ENCODE data around the gene ZFYVE16. TPM values are rescaled to one million over a fixed set of nuclear protein-coding genes. Genes with fewer than 3 reads are reported as not detected.

The ZFYVE16 gene
- total and polyA plus RNA-seq, 4 donors = 6.0 to 26.3 (median 11.6) TPM

- no peak for DNase-seq (ENCODE audit: low spot score)
- Histone ChIP-seq H3K36me3 (ENCODE audit: control insufficient read depth in 4 of 4, insufficient read depth in 3 of 4, low read depth in 1 of 4, low read length in 3 of 4) (no peaks in the 10 kb centered on the region), H3K27me3 (ENCODE audit: control insufficient read depth in 4 of 4, insufficient read depth in 4 of 4, low read length in 3 of 4) (no peaks in the 10 kb centered on the region), H3K9ac (ENCODE audit: low read depth in 1 of 2, low read length in 2 of 2) (no peak overlapping the region), H3K27ac (ENCODE audit: low read depth in 1 of 2, low read length in 2 of 2) (no peak overlapping the region), H3K9me3 (ENCODE audit: control insufficient read depth in 4 of 4, low read length in 3 of 4) (no peaks in the 10 kb centered on the region), H3K4me3 (ENCODE audit: low read depth in 1 of 3, low read length in 3 of 3) (no peak overlapping the region), H3K4me1 (ENCODE audit: control insufficient read depth in 4 of 4, insufficient read depth in 4 of 4, low read length in 3 of 4) (no peaks in the 10 kb centered on the region)
- TF ChIP-seq GABPA (IDR thresholded peaks at IDR 0.05 in 1 of 2, conservative IDR thresholded peaks at IDR 0.05 in 1 of 2) = no peak
- TF ChIP-seq FOXA2 (IDR thresholded peaks at IDR 0.05) = no peak
- no peak for TF ChIP-seq EGR1 (IDR thresholded peaks at IDR 0.05; ENCODE audit: low read depth in 2 of 2)
Measured at GRCh38 chr5:80360914-80361444, 46.9 kb upstream of the ZFYVE16 start.

- no peak for TF ChIP-seq HNF4G (IDR thresholded peaks at IDR 0.05)
- no peak for TF ChIP-seq FOXA2 (IDR thresholded peaks at IDR 0.05)
- no peak for TF ChIP-seq EGR1 (IDR thresholded peaks at IDR 0.05; ENCODE audit: low read depth in 2 of 2)
- TF ChIP-seq ATF3 (IDR thresholded peaks at IDR 0.05) = no peak
- no peak for TF ChIP-seq RAD21 (IDR thresholded peaks at IDR 0.05)
- TF ChIP-seq GABPA (IDR thresholded peaks at IDR 0.05 in 1 of 2, conservative IDR thresholded peaks at IDR 0.05 in 1 of 2) = no peak
- no peaks in the 10 kb centered on the region for H3K27me3 ChIP-seq (ENCODE audit: control insufficient read depth in 4 of 4, insufficient read depth in 4 of 4, low read length in 3 of 4)
- no peaks in the 10 kb centered on the region for H3K9me3 ChIP-seq (ENCODE audit: control insufficient read depth in 4 of 4, low read length in 3 of 4)
- H3K4me1 ChIP-seq (ENCODE audit: control insufficient read depth in 4 of 4, insufficient read depth in 4 of 4, low read length in 3 of 4) = no peaks in the 10 kb centered on the region
- H3K9ac ChIP-seq (ENCODE audit: low read depth in 1 of 2, low read length in 2 of 2) = no peak overlapping the region
- no peak for DNase-seq (ENCODE audit: low spot score)
- no peak overlapping the region for H3K27ac ChIP-seq (ENCODE audit: low read depth in 1 of 2, low read length in 2 of 2)
- H3K4me3 ChIP-seq (ENCODE audit: low read depth in 1 of 3, low read length in 3 of 3) = no peak overlapping the region
- no peaks in the 10 kb centered on the region for H3K36me3 ChIP-seq (ENCODE audit: control insufficient read depth in 4 of 4, insufficient read depth in 3 of 4, low read depth in 1 of 4, low read length in 3 of 4)
- WGBS = 90% methylated on average over 6 of the region's 6 CpGs
Measured at GRCh38 chr5:80364892-80365291, 43.0 kb upstream of the ZFYVE16 start.

DNA sequence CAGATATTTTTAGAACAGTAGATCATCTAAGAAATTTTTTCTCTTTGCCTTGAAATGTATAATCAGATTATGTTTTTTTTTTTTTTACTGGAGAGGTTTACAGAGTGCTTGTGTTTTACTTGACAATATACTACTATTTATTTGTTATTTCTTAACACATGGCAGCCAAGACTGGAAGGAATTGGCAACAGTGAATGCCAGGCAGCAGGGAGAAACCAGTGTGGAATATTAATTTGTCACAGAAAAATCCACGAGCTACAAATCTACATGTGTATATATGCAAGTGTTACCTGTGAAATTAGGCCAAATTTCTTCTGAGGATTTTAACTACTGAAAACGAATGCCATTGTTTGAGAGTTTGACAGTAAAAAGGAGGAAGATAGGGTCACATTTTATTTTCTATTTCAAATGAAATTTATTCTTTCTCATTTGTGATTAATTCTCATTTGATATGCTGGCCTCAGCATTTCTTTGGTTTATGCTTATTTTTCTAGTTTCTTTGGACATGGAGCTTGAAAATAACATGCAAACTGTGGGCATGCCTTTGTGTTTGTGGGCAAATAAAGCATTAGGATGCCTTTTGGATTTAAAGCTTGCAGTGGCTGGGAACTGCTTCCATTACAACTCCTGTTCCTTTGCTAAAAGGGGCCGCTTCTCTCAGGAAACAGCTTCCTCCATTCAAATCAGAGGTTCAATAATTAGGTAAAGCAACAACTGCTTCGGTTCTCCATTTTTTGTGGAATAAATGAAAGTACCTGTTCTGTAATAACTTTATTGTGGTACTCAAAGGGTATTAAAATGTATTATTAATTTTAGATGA is 39.0 kb upstream of the ZFYVE16 start:
- no peaks in the 10 kb centered on the region for H3K27me3 ChIP-seq (ENCODE audit: control insufficient read depth in 4 of 4, insufficient read depth in 4 of 4, low read length in 3 of 4)
- H3K4me1 ChIP-seq (ENCODE audit: control insufficient read depth in 4 of 4, insufficient read depth in 4 of 4, low read length in 3 of 4) = no peaks in the 10 kb centered on the region
- WGBS = 85% methylated on average over 4 of the region's 4 CpGs
- H3K4me3 ChIP-seq (ENCODE audit: low read depth in 1 of 3, low read length in 3 of 3) = no peak overlapping the region
- no peaks in the 10 kb centered on the region for H3K9me3 ChIP-seq (ENCODE audit: control insufficient read depth in 4 of 4, low read length in 3 of 4)
- no peak overlapping the region for H3K9ac ChIP-seq (ENCODE audit: low read depth in 1 of 2, low read length in 2 of 2)
- no peak for DNase-seq (ENCODE audit: low spot score)
- H3K36me3 ChIP-seq (ENCODE audit: control insufficient read depth in 4 of 4, insufficient read depth in 3 of 4, low read depth in 1 of 4, low read length in 3 of 4) = no peaks in the 10 kb centered on the region
- TF ChIP-seq FOXA2 (IDR thresholded peaks at IDR 0.05) (no peak), ATF3 (IDR thresholded peaks at IDR 0.05) (no peak), HNF4A (conservative IDR thresholded peaks at IDR 0.05) (no peak), ZBTB33 (IDR thresholded peaks at IDR 0.05) (no peak), SP1 (IDR thresholded peaks at IDR 0.05) (no peak), MAX (IDR thresholded peaks at IDR 0.05) (no peak), HNF4G (IDR thresholded peaks at IDR 0.05) (no peak), TAF1 (conservative IDR thresholded peaks at IDR 0.05) (no peak), YY1 (IDR thresholded peaks at IDR 0.05) (no peak)
- H3K27ac ChIP-seq (ENCODE audit: low read depth in 1 of 2, low read length in 2 of 2) = no peak overlapping the region

Data from liver (tissue), 9 donors.